DND-41 (cell line): ENCODE measurements around the gene KIRREL3.

Experiments used
- ATAC-seq: fragments of 200-7000 bp; cut with Tn5 transposase; 3 replicates; pipeline ENCODE4 v1.9.1; 2021; ENCODE audit warnings: low read depth; ENCODE audit not compliant: insufficient read depth
- DNase-seq: peaks from one replicate; pipeline ENCODE4 v3.0.0-alpha.2; 2020
- H2AFZ ChIP-seq: 2 replicates; pipeline ENCODE4 v1.6.0; 2012; ENCODE audit warnings: low read depth, low read length
- H3K27ac ChIP-seq: 2 replicates; pipeline ENCODE4 v1.5.1; 2012; ENCODE audit warnings: low read length, inconsistent platforms
- H3K27me3 ChIP-seq: fragments of 200-600 bp; sonication (generic); 2 replicates; pipeline ENCODE4 v1.6.0; 2012; ENCODE audit warnings: low read length, mild to moderate bottlenecking, inconsistent platforms; ENCODE audit not compliant: insufficient read depth, poor library complexity
- H3K36me3 ChIP-seq: 2 replicates; pipeline ENCODE4 v1.5.1; 2012; ENCODE audit warnings: low read length, inconsistent platforms; ENCODE audit not compliant: insufficient read depth
- H3K4me1 ChIP-seq: 2 replicates; pipeline ENCODE4 v1.5.1; 2012; ENCODE audit warnings: mild to moderate bottlenecking, low read length; ENCODE audit not compliant: insufficient read depth
- H3K4me2 ChIP-seq: 2 replicates; pipeline ENCODE4 v1.6.0; 2012; ENCODE audit warnings: mild to moderate bottlenecking, moderate library complexity, low read length, inconsistent platforms; ENCODE audit not compliant: insufficient read depth
- H3K4me3 ChIP-seq, 2 experiments: fragments of 200-600 bp in 1 of 2; shearing (Covaris generic) in 1 of 2; 2 replicates each; pipeline ENCODE4 v1.5.1; 2012 to 2016; ENCODE audit warnings: inconsistent platforms in 2 of 2, low read length in 2 of 2, mild to moderate bottlenecking in 2 of 2, low read depth in 1 of 2, moderate library complexity in 1 of 2
- H3K79me2 ChIP-seq: 2 replicates; pipeline ENCODE4 v1.6.0; 2012; ENCODE audit warnings: low read length, inconsistent platforms; ENCODE audit not compliant: insufficient read depth
- H3K9ac ChIP-seq: 2 replicates; pipeline ENCODE4 v1.6.0; 2012; ENCODE audit warnings: low read depth, mild to moderate bottlenecking, inconsistent platforms, low read length, moderate library complexity
- H3K9me3 ChIP-seq: 2 replicates; pipeline ENCODE4 v1.5.1; 2012; ENCODE audit warnings: low read length, moderate library complexity, mild to moderate bottlenecking, inconsistent platforms; ENCODE audit not compliant: insufficient read depth, severe bottlenecking
- H4K20me1 ChIP-seq: 2 replicates; pipeline ENCODE4 v1.6.0; 2012; ENCODE audit warnings: low read length; ENCODE audit not compliant: insufficient read depth
- EZH2 ChIP-seq: IDR thresholded peaks from 3 replicates; pipeline ENCODE4 v1.6.1; 2012; ENCODE audit warnings: borderline replicate concordance, low read depth, mild to moderate bottlenecking, moderate library complexity, low read length, inconsistent platforms; ENCODE audit not compliant: severe bottlenecking
- TF ChIP-seq, protein P1 (sequence below): IDR thresholded peaks from 2 replicates; pipeline ENCODE4 v1.5.1; 2012; ENCODE audit warnings: borderline replicate concordance, low read length, moderate library complexity, mild to moderate bottlenecking; ENCODE audit not compliant: poor library complexity, severe bottlenecking; ENCODE audit errors: extremely low read depth

The KIRREL3 gene

DNA sequence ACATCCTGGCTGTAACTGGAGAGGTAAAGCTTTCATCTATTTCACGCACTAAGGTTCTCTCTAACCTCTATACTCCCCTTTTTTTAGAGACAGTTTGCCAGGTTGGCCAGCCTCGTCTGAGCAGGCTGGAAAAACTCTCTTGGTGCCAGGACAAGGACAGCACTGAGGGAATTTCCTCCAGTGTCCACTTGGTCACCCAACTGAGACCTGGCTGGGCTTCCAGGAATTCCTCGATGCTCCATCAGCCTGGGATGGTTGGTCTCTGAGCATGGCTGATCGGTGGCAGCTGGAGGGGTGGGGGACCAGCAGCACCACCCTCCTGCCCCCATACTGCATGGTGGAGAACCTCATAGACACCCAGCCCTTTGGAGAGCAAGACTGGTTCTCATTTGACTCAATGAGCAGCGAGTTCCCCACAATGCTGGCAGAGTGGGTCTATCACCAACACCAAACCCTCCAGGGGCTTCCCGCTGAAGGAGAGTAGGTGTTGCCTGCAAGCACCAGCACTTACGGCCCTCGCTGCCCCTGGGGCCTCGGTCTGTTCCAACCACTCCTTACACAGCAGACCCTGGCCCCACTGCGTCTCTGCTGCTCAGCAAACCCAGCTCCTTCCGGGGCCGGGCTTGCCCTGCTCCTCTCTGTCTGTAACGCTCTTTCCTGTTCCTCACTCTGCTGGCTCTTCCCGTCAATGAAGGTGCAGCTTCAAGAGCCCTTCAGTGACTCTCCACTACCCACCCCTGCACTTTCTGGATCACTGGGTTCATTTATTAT, 522.9 kb downstream of the KIRREL3 start:
- DNase-seq (no peak), ATAC-seq (no peak)
- Histone ChIP-seq H4K20me1 (no peaks in the 10 kb centered on the region), H3K4me3 (no peak overlapping the region), H3K4me1 (peaks cover 9% of the 10 kb centered on the region), H3K9ac (no peak overlapping the region), H3K9me3 (no peaks in the 10 kb centered on the region), H3K36me3 (no peaks in the 10 kb centered on the region), H3K4me2 (no peak overlapping the region), H3K27me3 (no peaks in the 10 kb centered on the region), H2AFZ (no peak overlapping the region), H3K27ac (no peak overlapping the region), H3K79me2 (no peaks in the 10 kb centered on the region)
- no peak for TF ChIP-seq EZH2
- TF ChIP-seq, protein P1, sequence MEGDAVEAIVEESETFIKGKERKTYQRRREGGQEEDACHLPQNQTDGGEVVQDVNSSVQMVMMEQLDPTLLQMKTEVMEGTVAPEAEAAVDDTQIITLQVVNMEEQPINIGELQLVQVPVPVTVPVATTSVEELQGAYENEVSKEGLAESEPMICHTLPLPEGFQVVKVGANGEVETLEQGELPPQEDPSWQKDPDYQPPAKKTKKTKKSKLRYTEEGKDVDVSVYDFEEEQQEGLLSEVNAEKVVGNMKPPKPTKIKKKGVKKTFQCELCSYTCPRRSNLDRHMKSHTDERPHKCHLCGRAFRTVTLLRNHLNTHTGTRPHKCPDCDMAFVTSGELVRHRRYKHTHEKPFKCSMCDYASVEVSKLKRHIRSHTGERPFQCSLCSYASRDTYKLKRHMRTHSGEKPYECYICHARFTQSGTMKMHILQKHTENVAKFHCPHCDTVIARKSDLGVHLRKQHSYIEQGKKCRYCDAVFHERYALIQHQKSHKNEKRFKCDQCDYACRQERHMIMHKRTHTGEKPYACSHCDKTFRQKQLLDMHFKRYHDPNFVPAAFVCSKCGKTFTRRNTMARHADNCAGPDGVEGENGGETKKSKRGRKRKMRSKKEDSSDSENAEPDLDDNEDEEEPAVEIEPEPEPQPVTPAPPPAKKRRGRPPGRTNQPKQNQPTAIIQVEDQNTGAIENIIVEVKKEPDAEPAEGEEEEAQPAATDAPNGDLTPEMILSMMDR, result no peak

DNA sequence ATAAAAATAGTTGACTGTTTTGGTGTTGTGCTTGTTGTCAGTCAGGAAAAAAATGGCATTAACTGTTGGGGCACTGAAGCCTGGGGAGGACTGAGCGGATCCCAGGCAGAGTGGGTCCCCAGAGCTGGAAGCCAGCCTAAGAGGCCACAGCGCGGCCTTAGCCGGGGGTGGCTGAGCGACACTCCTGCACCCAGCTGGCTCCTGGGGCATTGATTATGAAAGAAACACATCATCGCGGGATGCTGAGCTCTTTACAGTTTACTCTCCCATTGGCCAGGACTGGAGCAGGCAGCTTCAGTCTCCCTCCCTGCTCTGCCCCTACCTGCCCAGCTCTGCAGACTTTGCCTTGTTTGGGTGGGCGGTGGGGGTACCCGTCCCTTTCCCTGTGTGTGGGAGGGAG, 523.6 kb downstream of the KIRREL3 start:
- Histone ChIP-seq H3K9me3 (no peaks in the 10 kb centered on the region), H3K9ac (no peak overlapping the region), H3K27ac (no peak overlapping the region), H2AFZ (no peak overlapping the region), H4K20me1 (no peaks in the 10 kb centered on the region), H3K4me3 (no peak overlapping the region), H3K36me3 (no peaks in the 10 kb centered on the region), H3K27me3 (no peaks in the 10 kb centered on the region), H3K4me1 (peaks cover 9% of the 10 kb centered on the region), H3K4me2 (no peak overlapping the region), H3K79me2 (no peaks in the 10 kb centered on the region)
- ATAC-seq, result no peak
- DNase-seq, result no peak
- TF ChIP-seq, protein P1, result no peak
- no peak for TF ChIP-seq EZH2

- H3K4me3 ChIP-seq, result no peak overlapping the region
- no peak for ATAC-seq
- peaks cover 9% of the 10 kb centered on the region for H3K4me1 ChIP-seq
Observed at GRCh38 chr11:126476266-126476924, 524.2 kb downstream of the KIRREL3 start.

More at GRCh38 chr11:126476266-126476924, 524.2 kb downstream of the KIRREL3 start:
- H3K27ac ChIP-seq, result no peak overlapping the region
- no peak overlapping the region for H3K9ac ChIP-seq
- H3K9me3 ChIP-seq, result no peaks in the 10 kb centered on the region
- no peaks in the 10 kb centered on the region for H4K20me1 ChIP-seq
- DNase-seq, result no peak
- H2AFZ ChIP-seq, result no peak overlapping the region
- H3K4me2 ChIP-seq, result no peak overlapping the region
- TF ChIP-seq EZH2, result no peak
- TF ChIP-seq, protein P1, result no peak
- no peaks in the 10 kb centered on the region for H3K79me2 ChIP-seq
- no peaks in the 10 kb centered on the region for H3K27me3 ChIP-seq
- no peaks in the 10 kb centered on the region for H3K36me3 ChIP-seq
